NCI-H2227 treated with DMSO at 0.1 percent for 48 hours (cell line): ENCODE results near the gene LRRN2.
"Not testable (repeated sequence)": the region's sequence is repeated elsewhere in the genome, so short reads cannot be mapped to it uniquely, and the experiment has no call there.

Source experiments
- DNase-seq: peaks from one replicate; lab custom pipeline; 2025; lab: John Stamatoyannopoulos, UW

LRRN2 gene

DNA sequence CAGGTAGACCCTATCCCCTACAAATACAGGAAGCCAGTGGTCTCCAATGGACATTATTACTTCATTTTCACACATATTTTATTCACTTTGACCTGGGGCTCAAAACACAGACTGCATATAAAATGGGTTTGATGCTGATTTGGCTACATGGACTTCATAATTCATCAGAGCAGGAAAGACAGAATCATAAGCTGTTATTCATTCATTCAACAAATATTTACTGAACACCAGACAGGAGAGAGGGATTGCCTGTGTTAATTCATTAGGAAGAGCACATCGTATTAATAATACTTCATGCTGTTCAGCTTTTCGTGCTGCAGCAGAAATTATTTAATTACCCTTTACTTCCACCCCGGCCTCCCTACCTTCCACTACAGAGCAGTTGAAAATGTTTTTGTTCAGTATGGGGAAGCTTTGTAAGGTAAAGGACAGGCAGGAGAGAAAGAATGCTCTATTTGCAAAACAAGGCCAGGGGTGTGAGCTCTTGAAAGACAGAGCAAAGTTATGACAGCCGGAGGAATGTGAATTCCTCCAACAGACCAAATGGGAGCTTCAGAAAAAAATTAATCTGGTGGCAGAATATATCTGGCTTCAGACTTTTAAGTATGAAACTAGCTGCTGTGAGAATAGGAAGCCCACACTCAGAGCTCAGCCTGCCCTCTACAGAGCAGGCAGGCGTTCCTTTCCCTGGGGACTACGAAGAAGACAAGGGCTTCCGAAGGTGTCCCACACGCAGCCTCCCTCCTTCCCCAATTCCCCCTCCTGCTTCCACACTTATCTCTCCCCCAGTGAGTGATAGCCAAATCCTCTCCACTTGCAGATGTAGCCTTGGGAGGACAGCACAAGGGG lies 111.3 kb downstream of the LRRN2 start:
- no peak for DNase-seq

GRCh38 chr1:204572923-204573922 lies 112.3 kb downstream of the LRRN2 start:
- DNase-seq = no peak

- no peak for DNase-seq
These were observed 113.9 kb downstream of the LRRN2 start for GRCh38 chr1:204571631-204572030.

DNA sequence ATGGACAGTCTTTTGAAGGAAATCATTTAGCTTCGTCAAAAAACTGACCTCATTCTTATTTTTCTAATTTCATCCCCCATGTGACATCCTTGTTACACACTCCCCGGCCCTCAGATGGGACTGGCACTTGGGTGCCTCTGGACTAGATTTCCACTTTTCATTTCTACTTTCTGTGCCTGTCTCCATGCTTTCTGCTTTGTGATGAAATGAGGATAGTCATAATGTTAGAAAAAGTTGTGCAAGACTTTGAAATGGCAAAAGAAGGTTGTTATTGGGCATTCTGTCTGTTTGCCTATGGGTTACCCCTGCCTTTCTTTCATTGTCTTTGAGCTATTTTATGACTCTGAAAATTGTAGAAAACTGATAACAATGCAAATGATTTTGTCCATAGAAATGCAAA lies 114.4 kb downstream of the LRRN2 start:
- no peak for DNase-seq

DNA sequence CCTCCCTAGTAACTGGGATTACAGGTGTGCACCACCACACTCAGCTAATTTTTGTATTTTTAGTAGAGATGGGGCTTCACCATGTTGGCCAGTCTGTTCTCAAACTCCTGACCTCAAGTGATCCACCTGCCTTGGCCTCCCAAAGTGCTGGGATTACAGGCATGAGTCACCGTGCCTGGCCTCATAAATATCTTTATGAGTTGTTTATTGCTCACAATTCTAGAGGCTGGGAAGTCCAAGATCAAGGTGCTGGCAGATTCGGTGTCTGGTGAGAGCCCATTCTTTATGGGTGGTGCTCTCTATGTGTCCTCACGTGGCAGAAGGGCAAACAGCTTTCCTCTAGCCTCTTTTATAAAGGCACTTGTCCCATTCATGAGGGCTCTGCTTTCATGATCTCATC lies 115.5 kb downstream of the LRRN2 start:
- DNase-seq = not testable (repeated sequence)

DNA sequence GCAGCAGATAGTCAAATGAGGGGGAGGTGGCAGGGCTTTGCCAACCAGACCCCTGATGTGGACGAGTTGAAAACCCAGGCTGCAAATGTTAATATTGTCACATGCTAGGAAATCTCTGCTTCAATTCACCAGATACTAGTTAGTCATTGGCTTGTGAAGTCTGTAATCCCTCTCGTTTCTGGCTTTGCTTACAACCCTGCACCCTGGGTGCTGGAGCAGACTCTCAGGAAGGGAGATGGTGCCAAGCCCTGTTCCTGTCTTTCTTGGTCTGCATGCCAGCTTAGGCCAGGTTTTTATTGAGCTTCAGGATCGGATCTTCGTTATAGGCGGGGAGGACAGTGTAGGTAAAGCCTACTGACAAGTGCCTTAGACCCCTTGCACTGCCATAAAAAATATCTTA lies 116.1 kb downstream of the LRRN2 start:
- no peak for DNase-seq

- peak; percentile 41 for DNase-seq
These were observed 116.8 kb downstream of the LRRN2 start for GRCh38 chr1:204568576-204569315.
